ENCODE measurements around the gene C18orf54.
"Not testable (repeated sequence)": the region's sequence is repeated elsewhere in the genome, so short reads cannot be mapped to it uniquely, and the experiment has no call there.

- TF ChIP-seq CTCF, POLR2A (IDR thresholded peaks at IDR 0.05): not testable (repeated sequence)
These were observed 48.1 kb upstream of the C18orf54 start for GRCh38 chr18:54309564-54309963.
